GM18505 (cell line): Measurements from ENCODE around the gene ADAMTS18.

ENCODE experiments used
- ATAC-seq: cut with Tn5 transposase; IDR thresholded peaks from one replicate; pipeline ENCODE4 v1.9.1; 2021; ENCODE audit not compliant: unreplicated experiment
- POLR2A ChIP-seq: IDR thresholded peaks from 4 replicates; pipeline ENCODE4 v1.6.1; 2011; ENCODE audit warnings: borderline replicate concordance; ENCODE audit not compliant: insufficient read depth, insufficient read length; ENCODE audit errors: extremely low read depth

Gene ADAMTS18

GRCh38 chr16:77394699-77395098 lies 40.1 kb downstream of the ADAMTS18 start:
- TF ChIP-seq POLR2A = no peak
- ATAC-seq = no peak

- no peak for ATAC-seq
- TF ChIP-seq POLR2A = no peak
Measured at GRCh38 chr16:77393955-77394354, 40.9 kb downstream of the ADAMTS18 start.

- ATAC-seq = no peak
Measured at GRCh38 chr16:77387815-77388209, 47.0 kb downstream of the ADAMTS18 start.

GRCh38 chr16:77386831-77387814 lies 47.7 kb downstream of the ADAMTS18 start:
- no peak for TF ChIP-seq POLR2A
- ATAC-seq = no peak

More at GRCh38 chr16:77387815-77388209, 47.0 kb downstream of the ADAMTS18 start:
- TF ChIP-seq POLR2A = no peak

GRCh38 chr16:77385481-77385880 lies 49.4 kb downstream of the ADAMTS18 start:
- ATAC-seq = no peak
- TF ChIP-seq POLR2A = no peak

GRCh38 chr16:77383606-77384187 lies 51.1 kb downstream of the ADAMTS18 start:
- ATAC-seq = no peak
- no peak for TF ChIP-seq POLR2A

GRCh38 chr16:77376358-77376757 lies 58.5 kb downstream of the ADAMTS18 start:
- TF ChIP-seq POLR2A = no peak
- ATAC-seq = no peak

- ATAC-seq = no peak
- TF ChIP-seq POLR2A = no peak
Measured at GRCh38 chr16:77375396-77375795, 59.4 kb downstream of the ADAMTS18 start.

GRCh38 chr16:77374384-77374783 lies 60.5 kb downstream of the ADAMTS18 start:
- TF ChIP-seq POLR2A = no peak
- ATAC-seq = no peak

GRCh38 chr16:77373726-77374125 lies 61.1 kb downstream of the ADAMTS18 start:
- no peak for ATAC-seq
- no peak for TF ChIP-seq POLR2A

GRCh38 chr16:77364770-77365169 lies 70.1 kb downstream of the ADAMTS18 start:
- no peak for TF ChIP-seq POLR2A
- ATAC-seq = no peak

GRCh38 chr16:77359065-77359502 lies 75.8 kb downstream of the ADAMTS18 start:
- ATAC-seq = no peak
- TF ChIP-seq POLR2A = no peak

GRCh38 chr16:77353587-77354263 lies 81.1 kb downstream of the ADAMTS18 start:
- no peak for TF ChIP-seq POLR2A
- no peak for ATAC-seq
